Occipital lobe (tissue), 2 donors: ENCODE measurements around the gene ZDHHC7. TPM values are rescaled to one million over a fixed set of nuclear protein-coding genes. Genes with fewer than 3 reads are reported as not detected.
A peak's percentile ranks its signal among the peaks of the same experiment; 100 is the strongest.
"Not testable (repeated sequence)": the region's sequence is repeated elsewhere in the genome, so short reads cannot be mapped to it uniquely, and the experiment has no call there.

Experiments
- DNase-seq: peaks from one replicate; lab custom pipeline; 2025; lab: John Stamatoyannopoulos, UW
- total RNA-seq: library from RNA; depleted of rRNA; stranded (reverse); fragments of >200 nt; gene quantifications from one replicate; pipeline ENCODE4 v1.2.3, GENCODE V29; 2014

The ZDHHC7 gene
- total RNA-seq, 1 donor from 2014 or later: 24.0 TPM

- no peak for DNase-seq
Measured at GRCh38 chr16:84941921-84942320, 69.4 kb downstream of the ZDHHC7 start.

- no peak for DNase-seq
Measured at GRCh38 chr16:84940670-84941551, 70.4 kb downstream of the ZDHHC7 start.

GRCh38 chr16:84938616-84939015 lies 72.7 kb downstream of the ZDHHC7 start:
- DNase-seq: not testable (repeated sequence)

- DNase-seq: no peak
Measured at GRCh38 chr16:84937196-84938005, 73.9 kb downstream of the ZDHHC7 start.

- peak; percentile 42 for DNase-seq
Measured at GRCh38 chr16:84933774-84934631, 77.3 kb downstream of the ZDHHC7 start.

GRCh38 chr16:84932681-84933080 lies 78.7 kb downstream of the ZDHHC7 start:
- DNase-seq: no peak

- DNase-seq: no peak
Measured at GRCh38 chr16:84931506-84931905, 79.8 kb downstream of the ZDHHC7 start.

GRCh38 chr16:84931107-84931494 lies 80.2 kb downstream of the ZDHHC7 start:
- DNase-seq: no peak

- no peak for DNase-seq
Measured at GRCh38 chr16:84930298-84931106, 80.8 kb downstream of the ZDHHC7 start.

- DNase-seq: no peak
Measured at GRCh38 chr16:84929421-84930297, 81.7 kb downstream of the ZDHHC7 start.

GRCh38 chr16:84928679-84929420 lies 82.5 kb downstream of the ZDHHC7 start:
- no peak for DNase-seq

GRCh38 chr16:84927621-84928591 lies 83.4 kb downstream of the ZDHHC7 start:
- DNase-seq: no peak

- DNase-seq: no peak
Measured at GRCh38 chr16:84926462-84926861, 84.9 kb downstream of the ZDHHC7 start.

GRCh38 chr16:84925773-84926372 lies 85.5 kb downstream of the ZDHHC7 start:
- no peak for DNase-seq

- no peak for DNase-seq
Measured at GRCh38 chr16:84925092-84925772, 86.1 kb downstream of the ZDHHC7 start.

GRCh38 chr16:84924331-84925091 lies 86.8 kb downstream of the ZDHHC7 start:
- DNase-seq: no peak
